Stimulated activated naive CD8-positive, alpha-beta T cell treated with anti-CD3 and anti-CD28 coated beads, Interleukin-15, amount 100 ng/mL, for 72 hours (primary cell): ENCODE results near the gene UBE2E3.
A peak's percentile ranks its signal among the peaks of the same experiment; 100 is the strongest.
"Not testable (repeated sequence)": the region's sequence is repeated elsewhere in the genome, so short reads cannot be mapped to it uniquely, and the experiment has no call there.

ENCODE experiments used
- ATAC-seq: fragments of 150-1000 bp; cut with Tn5 transposase; 2 replicates; pipeline ENCODE4 v1.10.0; 2021; ENCODE audit warnings: mild to moderate bottlenecking, moderate library complexity
- DNase-seq, 2 donors: peaks; one replicate each; pipeline ENCODE4 v3.0.0; 2021 to 2022
- H3K27ac Mint-ChIP-seq, 2 donors: one replicate each; pipeline ENCODE4 v1.8.0; 2022; ENCODE audit warnings: mild to moderate bottlenecking in 2 of 2, mixed read lengths in 2 of 2, moderate library complexity in 2 of 2
- H3K27me3 Mint-ChIP-seq: one replicate; pipeline ENCODE4 v1.8.0; 2022; ENCODE audit warnings: mixed read lengths
- H3K4me1 Mint-ChIP-seq: one replicate; pipeline ENCODE4 v1.8.0; 2022; ENCODE audit warnings: mild to moderate bottlenecking, mixed read lengths
- H3K4me3 Mint-ChIP-seq, 2 donors: one replicate each; pipeline ENCODE4 v1.8.0; 2022; ENCODE audit warnings: mild to moderate bottlenecking in 2 of 2, mixed read lengths in 2 of 2, moderate library complexity in 1 of 2
- H3K9me3 Mint-ChIP-seq, 2 donors: one replicate each; pipeline ENCODE4 v1.8.0; 2022; ENCODE audit warnings: mixed read lengths in 2 of 2

The UBE2E3 gene

GRCh38 chr2:180980106-180980942 lies at the start of gene UBE2E3:
UBE2E3 (plus strand) TSS chr2:180980605; CDS start chr2:180982043, 1,438 bp downstream.
- peak within 1 kb of the TSS; percentile 95 to 96 for H3K4me3 Mint-ChIP-seq
- no peaks in the 10 kb centered on the region for H3K27me3 Mint-ChIP-seq
- peaks cover 43% of the 10 kb centered on the region for H3K4me1 Mint-ChIP-seq
- H3K27ac Mint-ChIP-seq = peak within 1 kb of the TSS; percentile 99
- DNase-seq (peak; percentile 83 to 86), ATAC-seq (peak; percentile 90)
- no peaks in the 10 kb centered on the region for H3K9me3 Mint-ChIP-seq

GRCh38 chr2:180931841-180932240 lies 48.6 kb upstream of the UBE2E3 start:
- peaks cover 11% of the 10 kb centered on the region for H3K27me3 Mint-ChIP-seq
- no peak for DNase-seq

GRCh38 chr2:180933332-180933731 lies 47.1 kb upstream of the UBE2E3 start:
- Mint-ChIP-seq H3K27ac (no peak overlapping the region), H3K4me3 (no peak overlapping the region), H3K9me3 (peaks cover 0 to 9% of the 10 kb centered on the region in 2 donors), H3K4me1 (peaks cover 11% of the 10 kb centered on the region), H3K27me3 (peaks cover 11% of the 10 kb centered on the region)
- no peak for ATAC-seq
- no peak for DNase-seq

More at GRCh38 chr2:180931841-180932240, 48.6 kb upstream of the UBE2E3 start:
- no peak overlapping the region for H3K27ac Mint-ChIP-seq
- H3K4me1 Mint-ChIP-seq = no peaks in the 10 kb centered on the region
- no peaks in the 10 kb centered on the region for H3K9me3 Mint-ChIP-seq
- no peak overlapping the region for H3K4me3 Mint-ChIP-seq
- no peak for ATAC-seq

GRCh38 chr2:180934911-180935310 lies 45.5 kb upstream of the UBE2E3 start:
- Mint-ChIP-seq H3K9me3 (peaks cover 0 to 17% of the 10 kb centered on the region in 2 donors), H3K27me3 (peaks cover 11% of the 10 kb centered on the region), H3K4me1 (peaks cover 18% of the 10 kb centered on the region), H3K4me3 (no peak overlapping the region), H3K27ac (no peak overlapping the region)
- no peak for DNase-seq
- no peak for ATAC-seq

GRCh38 chr2:180937480-180937879 lies 42.9 kb upstream of the UBE2E3 start:
- DNase-seq = peak in 1 of 2 donors; percentile 17
- H3K4me3 Mint-ChIP-seq, H3K27ac Mint-ChIP-seq: not testable (repeated sequence)
- ATAC-seq = peak; percentile 75
- peaks cover 0 to 18% of the 10 kb centered on the region in 2 donors for H3K9me3 Mint-ChIP-seq
- peaks cover 18% of the 10 kb centered on the region for H3K4me1 Mint-ChIP-seq
- H3K27me3 Mint-ChIP-seq = peaks cover 11% of the 10 kb centered on the region

- Mint-ChIP-seq H3K4me1 (peaks cover 18% of the 10 kb centered on the region), H3K9me3 (peaks cover 0 to 18% of the 10 kb centered on the region in 2 donors), H3K27me3 (peaks cover 11% of the 10 kb centered on the region), H3K27ac (no peak overlapping the region), H3K4me3 (no peak overlapping the region)
- DNase-seq = no peak
- ATAC-seq = no peak
These were observed 42.0 kb upstream of the UBE2E3 start for GRCh38 chr2:180938451-180938850.

- no peak for DNase-seq
- H3K9me3 Mint-ChIP-seq = peaks cover 0 to 9% of the 10 kb centered on the region in 2 donors
- ATAC-seq = no peak
- no peak overlapping the region for H3K27ac Mint-ChIP-seq
- no peak overlapping the region for H3K4me3 Mint-ChIP-seq
- H3K4me1 Mint-ChIP-seq = peaks cover 8% of the 10 kb centered on the region
- H3K27me3 Mint-ChIP-seq = peaks cover 4% of the 10 kb centered on the region
These were observed 37.1 kb upstream of the UBE2E3 start for GRCh38 chr2:180943275-180943674.

- H3K9me3 Mint-ChIP-seq = peaks cover 0 to 7% of the 10 kb centered on the region in 2 donors
- no peak overlapping the region for H3K4me3 Mint-ChIP-seq
- H3K4me1 Mint-ChIP-seq = no peaks in the 10 kb centered on the region
- H3K27ac Mint-ChIP-seq = no peak overlapping the region
- DNase-seq (no peak), ATAC-seq (no peak)
- H3K27me3 Mint-ChIP-seq = peaks cover 7% of the 10 kb centered on the region
These were observed 36.0 kb upstream of the UBE2E3 start for GRCh38 chr2:180944372-180944771.

GRCh38 chr2:180947208-180947689 lies 33.2 kb upstream of the UBE2E3 start:
- no peak for ATAC-seq
- Mint-ChIP-seq H3K4me3 (no peak overlapping the region), H3K9me3 (no peaks in the 10 kb centered on the region), H3K4me1 (no peaks in the 10 kb centered on the region), H3K27me3 (peaks cover 14% of the 10 kb centered on the region), H3K27ac (no peak overlapping the region)
- no peak for DNase-seq

- no peaks in the 10 kb centered on the region for H3K4me1 Mint-ChIP-seq
- ATAC-seq (no peak), DNase-seq (no peak)
- no peak overlapping the region for H3K4me3 Mint-ChIP-seq
- no peaks in the 10 kb centered on the region for H3K9me3 Mint-ChIP-seq
- H3K27me3 Mint-ChIP-seq = peaks cover 22% of the 10 kb centered on the region
- no peak overlapping the region for H3K27ac Mint-ChIP-seq
These were observed 30.5 kb upstream of the UBE2E3 start for GRCh38 chr2:180949896-180950295.

GRCh38 chr2:180952082-180952481 lies 28.3 kb upstream of the UBE2E3 start:
- ATAC-seq (peak; percentile 48), DNase-seq (no peak)
- Mint-ChIP-seq H3K27ac (no peak overlapping the region), H3K4me1 (no peaks in the 10 kb centered on the region), H3K9me3 (no peaks in the 10 kb centered on the region), H3K4me3 (no peak overlapping the region), H3K27me3 (peaks cover 22% of the 10 kb centered on the region)

- ATAC-seq = no peak
- Mint-ChIP-seq H3K4me1 (no peaks in the 10 kb centered on the region), H3K27me3 (peaks cover 30% of the 10 kb centered on the region), H3K27ac (no peak overlapping the region), H3K9me3 (no peaks in the 10 kb centered on the region), H3K4me3 (no peak overlapping the region)
- no peak for DNase-seq
These were observed 27.6 kb upstream of the UBE2E3 start for GRCh38 chr2:180952731-180953336.

GRCh38 chr2:180953550-180953949 lies 26.9 kb upstream of the UBE2E3 start:
- ATAC-seq = no peak
- Mint-ChIP-seq H3K27ac (no peak overlapping the region), H3K9me3 (no peaks in the 10 kb centered on the region), H3K4me3 (no peak overlapping the region), H3K4me1 (no peaks in the 10 kb centered on the region), H3K27me3 (peaks cover 27% of the 10 kb centered on the region)
- no peak for DNase-seq

- no peak overlapping the region for H3K4me3 Mint-ChIP-seq
- H3K27me3 Mint-ChIP-seq = peaks cover 26% of the 10 kb centered on the region
- DNase-seq (no peak), ATAC-seq (no peak)
- no peaks in the 10 kb centered on the region for H3K4me1 Mint-ChIP-seq
- H3K9me3 Mint-ChIP-seq = no peaks in the 10 kb centered on the region
- H3K27ac Mint-ChIP-seq = no peak overlapping the region
These were observed 25.3 kb upstream of the UBE2E3 start for GRCh38 chr2:180955101-180955500.

GRCh38 chr2:180959787-180960186 lies 20.6 kb upstream of the UBE2E3 start:
- peaks cover 11% of the 10 kb centered on the region for H3K27me3 Mint-ChIP-seq
- no peaks in the 10 kb centered on the region for H3K4me1 Mint-ChIP-seq
- H3K9me3 Mint-ChIP-seq = no peaks in the 10 kb centered on the region
- ATAC-seq = no peak
- no peak for DNase-seq
- no peak overlapping the region for H3K4me3 Mint-ChIP-seq
- H3K27ac Mint-ChIP-seq = no peak overlapping the region

GRCh38 chr2:180960982-180961381 lies 19.4 kb upstream of the UBE2E3 start:
- Mint-ChIP-seq H3K9me3 (no peaks in the 10 kb centered on the region), H3K4me1 (no peaks in the 10 kb centered on the region), H3K4me3 (no peak overlapping the region), H3K27me3 (peaks cover 11% of the 10 kb centered on the region), H3K27ac (no peak overlapping the region)
- no peak for DNase-seq
- no peak for ATAC-seq
